ENCODE results near the gene PRF1. TPM values are rescaled to one million over a fixed set of nuclear protein-coding genes. Genes with fewer than 3 reads are reported as not detected.

The PRF1 gene
- total and polyA plus RNA-seq, 4 donors: 2.5 to 3.1 (median 2.8) TPM

DNA sequence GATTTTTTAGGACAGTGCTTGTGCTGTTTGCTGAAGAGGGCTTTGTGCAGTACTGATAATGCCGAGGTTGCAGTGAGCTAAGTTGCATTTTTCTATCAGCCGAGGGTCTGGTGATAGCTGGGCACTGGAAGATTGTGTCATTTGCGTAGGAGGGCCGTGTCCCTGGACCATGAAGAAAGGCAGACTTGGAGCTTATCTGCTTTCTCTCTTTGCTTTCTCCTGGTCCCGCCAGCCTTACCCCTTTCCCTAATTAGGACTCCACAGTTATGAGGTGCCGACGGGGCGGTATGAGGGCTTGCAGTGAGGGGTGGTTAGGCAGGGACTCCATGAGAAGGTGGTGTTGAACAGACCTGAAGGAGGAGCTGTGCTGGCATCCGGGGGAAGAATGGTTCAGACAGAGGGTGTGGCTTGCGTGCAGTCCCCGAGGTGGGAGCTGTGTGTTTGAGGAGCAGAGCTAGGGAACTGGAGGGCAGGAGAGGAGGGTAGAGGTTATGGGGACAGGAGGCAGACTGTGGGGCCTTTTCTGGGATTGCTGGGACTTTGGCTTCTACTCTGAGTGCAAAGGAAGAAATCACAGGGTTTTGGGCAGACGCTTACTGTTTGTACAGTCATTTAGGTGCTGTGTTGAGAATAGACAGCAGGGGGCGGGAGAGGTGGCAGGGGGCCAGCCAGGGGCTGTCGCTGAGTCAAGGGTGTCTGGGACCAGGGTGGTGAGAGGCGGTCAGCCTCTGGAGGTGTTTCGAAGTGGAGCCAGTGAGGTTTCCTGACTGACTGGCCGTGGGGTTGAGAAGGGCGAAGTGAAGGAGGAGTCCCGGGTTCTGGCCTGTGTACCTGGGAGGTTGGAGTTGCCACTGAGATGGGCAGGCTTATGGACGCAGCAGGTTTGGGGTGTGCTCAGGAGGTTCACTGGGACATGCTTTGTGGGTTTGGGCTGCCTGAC is 43.4 kb downstream of the PRF1 start:
- WGBS: 40% methylated on average over 20 of the region's 20 CpGs
- Histone ChIP-seq H3K4me1 (ENCODE audit: control insufficient read depth in 4 of 4, insufficient read depth in 4 of 4, low read length in 3 of 4) (peaks cover 0 to 3% (median 0%) of the 10 kb centered on the region in 4 donors), H3K9ac (ENCODE audit: low read depth in 1 of 2, low read length in 2 of 2) (no peak overlapping the region), H3K4me3 (ENCODE audit: low read depth in 1 of 3, low read length in 3 of 3) (no peak overlapping the region), H3K36me3 (ENCODE audit: control insufficient read depth in 4 of 4, insufficient read depth in 3 of 4, low read depth in 1 of 4, low read length in 3 of 4) (no peaks in the 10 kb centered on the region), H3K9me3 (ENCODE audit: control insufficient read depth in 4 of 4, low read length in 3 of 4) (no peaks in the 10 kb centered on the region), H3K27ac (ENCODE audit: low read depth in 1 of 2, low read length in 2 of 2) (no peak overlapping the region), H3K27me3 (ENCODE audit: control insufficient read depth in 4 of 4, insufficient read depth in 4 of 4, low read length in 3 of 4) (no peaks in the 10 kb centered on the region)
- peak; percentile 58 for DNase-seq (ENCODE audit: low spot score)
- TF ChIP-seq RAD21 (IDR thresholded peaks at IDR 0.05): peak; percentile 54 to 70
- TF ChIP-seq, protein P1, sequence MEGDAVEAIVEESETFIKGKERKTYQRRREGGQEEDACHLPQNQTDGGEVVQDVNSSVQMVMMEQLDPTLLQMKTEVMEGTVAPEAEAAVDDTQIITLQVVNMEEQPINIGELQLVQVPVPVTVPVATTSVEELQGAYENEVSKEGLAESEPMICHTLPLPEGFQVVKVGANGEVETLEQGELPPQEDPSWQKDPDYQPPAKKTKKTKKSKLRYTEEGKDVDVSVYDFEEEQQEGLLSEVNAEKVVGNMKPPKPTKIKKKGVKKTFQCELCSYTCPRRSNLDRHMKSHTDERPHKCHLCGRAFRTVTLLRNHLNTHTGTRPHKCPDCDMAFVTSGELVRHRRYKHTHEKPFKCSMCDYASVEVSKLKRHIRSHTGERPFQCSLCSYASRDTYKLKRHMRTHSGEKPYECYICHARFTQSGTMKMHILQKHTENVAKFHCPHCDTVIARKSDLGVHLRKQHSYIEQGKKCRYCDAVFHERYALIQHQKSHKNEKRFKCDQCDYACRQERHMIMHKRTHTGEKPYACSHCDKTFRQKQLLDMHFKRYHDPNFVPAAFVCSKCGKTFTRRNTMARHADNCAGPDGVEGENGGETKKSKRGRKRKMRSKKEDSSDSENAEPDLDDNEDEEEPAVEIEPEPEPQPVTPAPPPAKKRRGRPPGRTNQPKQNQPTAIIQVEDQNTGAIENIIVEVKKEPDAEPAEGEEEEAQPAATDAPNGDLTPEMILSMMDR (IDR thresholded peaks at IDR 0.05; ENCODE audit: low read depth, low read length, missing input control): peak; percentile 37
- TF ChIP-seq FOXA2 (IDR thresholded peaks at IDR 0.05): no peak
- TF ChIP-seq HNF4G (IDR thresholded peaks at IDR 0.05): no peak
- TF ChIP-seq HNF4A (conservative IDR thresholded peaks at IDR 0.05): no peak

DNA sequence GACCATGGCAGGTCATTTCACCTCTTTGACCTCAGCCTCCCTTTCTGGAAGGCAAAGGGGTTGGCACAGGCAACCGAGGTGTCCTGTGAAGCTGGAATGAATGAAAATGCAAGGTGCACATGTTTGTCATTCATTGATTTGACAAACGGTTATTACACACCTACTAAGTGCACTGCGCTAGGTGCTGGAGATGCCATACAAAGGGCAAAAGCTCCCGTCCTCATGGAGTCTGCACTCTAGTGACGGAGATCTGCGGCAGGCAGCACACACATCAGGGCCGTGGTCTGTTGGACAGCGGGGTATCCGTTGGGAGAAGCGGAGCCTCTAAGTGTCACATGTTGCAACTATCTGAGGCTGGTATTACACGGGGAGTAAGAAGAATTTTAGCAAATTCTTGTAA is 44.2 kb downstream of the PRF1 start:
- H3K9ac ChIP-seq (ENCODE audit: low read depth in 1 of 2, low read length in 2 of 2): no peak overlapping the region
- 89% methylated on average over 11 of the region's 11 CpGs for WGBS
- no peaks in the 10 kb centered on the region for H3K27me3 ChIP-seq (ENCODE audit: control insufficient read depth in 4 of 4, insufficient read depth in 4 of 4, low read length in 3 of 4)
- H3K9me3 ChIP-seq (ENCODE audit: control insufficient read depth in 4 of 4, low read length in 3 of 4): no peaks in the 10 kb centered on the region
- no peaks in the 10 kb centered on the region for H3K36me3 ChIP-seq (ENCODE audit: control insufficient read depth in 4 of 4, insufficient read depth in 3 of 4, low read depth in 1 of 4, low read length in 3 of 4)
- TF ChIP-seq, protein P2, sequence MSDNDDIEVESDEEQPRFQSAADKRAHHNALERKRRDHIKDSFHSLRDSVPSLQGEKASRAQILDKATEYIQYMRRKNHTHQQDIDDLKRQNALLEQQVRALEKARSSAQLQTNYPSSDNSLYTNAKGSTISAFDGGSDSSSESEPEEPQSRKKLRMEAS (IDR thresholded peaks at IDR 0.05): no peak
- TF ChIP-seq, protein P3, sequence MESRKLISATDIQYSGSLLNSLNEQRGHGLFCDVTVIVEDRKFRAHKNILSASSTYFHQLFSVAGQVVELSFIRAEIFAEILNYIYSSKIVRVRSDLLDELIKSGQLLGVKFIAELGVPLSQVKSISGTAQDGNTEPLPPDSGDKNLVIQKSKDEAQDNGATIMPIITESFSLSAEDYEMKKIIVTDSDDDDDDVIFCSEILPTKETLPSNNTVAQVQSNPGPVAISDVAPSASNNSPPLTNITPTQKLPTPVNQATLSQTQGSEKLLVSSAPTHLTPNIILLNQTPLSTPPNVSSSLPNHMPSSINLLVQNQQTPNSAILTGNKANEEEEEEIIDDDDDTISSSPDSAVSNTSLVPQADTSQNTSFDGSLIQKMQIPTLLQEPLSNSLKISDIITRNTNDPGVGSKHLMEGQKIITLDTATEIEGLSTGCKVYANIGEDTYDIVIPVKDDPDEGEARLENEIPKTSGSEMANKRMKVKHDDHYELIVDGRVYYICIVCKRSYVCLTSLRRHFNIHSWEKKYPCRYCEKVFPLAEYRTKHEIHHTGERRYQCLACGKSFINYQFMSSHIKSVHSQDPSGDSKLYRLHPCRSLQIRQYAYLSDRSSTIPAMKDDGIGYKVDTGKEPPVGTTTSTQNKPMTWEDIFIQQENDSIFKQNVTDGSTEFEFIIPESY (IDR thresholded peaks at IDR 0.05): no peak
- no peak for TF ChIP-seq YY1 (IDR thresholded peaks at IDR 0.05)
- TF ChIP-seq RAD21 (IDR thresholded peaks at IDR 0.05): no peak
- TF ChIP-seq FOXA2 (IDR thresholded peaks at IDR 0.05): no peak
- TF ChIP-seq TAF1 (conservative IDR thresholded peaks at IDR 0.05): no peak
- TF ChIP-seq, protein P4, sequence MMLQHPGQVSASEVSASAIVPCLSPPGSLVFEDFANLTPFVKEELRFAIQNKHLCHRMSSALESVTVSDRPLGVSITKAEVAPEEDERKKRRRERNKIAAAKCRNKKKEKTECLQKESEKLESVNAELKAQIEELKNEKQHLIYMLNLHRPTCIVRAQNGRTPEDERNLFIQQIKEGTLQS (IDR thresholded peaks at IDR 0.05): no peak
- TF ChIP-seq HNF4A (conservative IDR thresholded peaks at IDR 0.05): no peak
- TF ChIP-seq HNF4G (IDR thresholded peaks at IDR 0.05): no peak
- no peak for TF ChIP-seq FOXA1 (IDR thresholded peaks at IDR 0.05)
- TF ChIP-seq, protein P5, sequence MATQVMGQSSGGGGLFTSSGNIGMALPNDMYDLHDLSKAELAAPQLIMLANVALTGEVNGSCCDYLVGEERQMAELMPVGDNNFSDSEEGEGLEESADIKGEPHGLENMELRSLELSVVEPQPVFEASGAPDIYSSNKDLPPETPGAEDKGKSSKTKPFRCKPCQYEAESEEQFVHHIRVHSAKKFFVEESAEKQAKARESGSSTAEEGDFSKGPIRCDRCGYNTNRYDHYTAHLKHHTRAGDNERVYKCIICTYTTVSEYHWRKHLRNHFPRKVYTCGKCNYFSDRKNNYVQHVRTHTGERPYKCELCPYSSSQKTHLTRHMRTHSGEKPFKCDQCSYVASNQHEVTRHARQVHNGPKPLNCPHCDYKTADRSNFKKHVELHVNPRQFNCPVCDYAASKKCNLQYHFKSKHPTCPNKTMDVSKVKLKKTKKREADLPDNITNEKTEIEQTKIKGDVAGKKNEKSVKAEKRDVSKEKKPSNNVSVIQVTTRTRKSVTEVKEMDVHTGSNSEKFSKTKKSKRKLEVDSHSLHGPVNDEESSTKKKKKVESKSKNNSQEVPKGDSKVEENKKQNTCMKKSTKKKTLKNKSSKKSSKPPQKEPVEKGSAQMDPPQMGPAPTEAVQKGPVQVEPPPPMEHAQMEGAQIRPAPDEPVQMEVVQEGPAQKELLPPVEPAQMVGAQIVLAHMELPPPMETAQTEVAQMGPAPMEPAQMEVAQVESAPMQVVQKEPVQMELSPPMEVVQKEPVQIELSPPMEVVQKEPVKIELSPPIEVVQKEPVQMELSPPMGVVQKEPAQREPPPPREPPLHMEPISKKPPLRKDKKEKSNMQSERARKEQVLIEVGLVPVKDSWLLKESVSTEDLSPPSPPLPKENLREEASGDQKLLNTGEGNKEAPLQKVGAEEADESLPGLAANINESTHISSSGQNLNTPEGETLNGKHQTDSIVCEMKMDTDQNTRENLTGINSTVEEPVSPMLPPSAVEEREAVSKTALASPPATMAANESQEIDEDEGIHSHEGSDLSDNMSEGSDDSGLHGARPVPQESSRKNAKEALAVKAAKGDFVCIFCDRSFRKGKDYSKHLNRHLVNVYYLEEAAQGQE (IDR thresholded peaks at IDR 0.05): no peak
- no peak for TF ChIP-seq JUND (IDR thresholded peaks at IDR 0.05)
- no peak for TF ChIP-seq NR2F2 (IDR thresholded peaks at IDR 0.05)
- no peak for TF ChIP-seq RXRA (IDR thresholded peaks at IDR 0.05)
- TF ChIP-seq EGR1 (IDR thresholded peaks at IDR 0.05; ENCODE audit: low read depth in 2 of 2): no peak
- TF ChIP-seq, protein P1 (IDR thresholded peaks at IDR 0.05; ENCODE audit: low read depth, low read length, missing input control): no peak
- TF ChIP-seq SP1 (IDR thresholded peaks at IDR 0.05): no peak
- TF ChIP-seq GABPA (IDR thresholded peaks at IDR 0.05 in 1 of 2, conservative IDR thresholded peaks at IDR 0.05 in 1 of 2): no peak
- H3K4me3 ChIP-seq (ENCODE audit: low read depth in 1 of 3, low read length in 3 of 3): no peak overlapping the region
- DNase-seq (ENCODE audit: low spot score): no peak
- peaks cover 0 to 3% (median 0%) of the 10 kb centered on the region in 4 donors for H3K4me1 ChIP-seq (ENCODE audit: control insufficient read depth in 4 of 4, insufficient read depth in 4 of 4, low read length in 3 of 4)
- no peak overlapping the region for H3K27ac ChIP-seq (ENCODE audit: low read depth in 1 of 2, low read length in 2 of 2)
